Measurements from ENCODE around the gene FZD7.

GRCh38 chr2:201996006-201996405, 37.6 kb upstream of the FZD7 start:
- TF ChIP-seq POLR2AphosphoS5 (IDR thresholded peaks at IDR 0.05) (no peak), CTCF (IDR thresholded peaks at IDR 0.05 in 8 of 11, conservative IDR thresholded peaks at IDR 0.05 in 3 of 11) (no peak), POLR2A (IDR thresholded peaks at IDR 0.05) (no peak)
